SJSA1 (cell line): Measurements from ENCODE around the gene C9orf152. TPM values are rescaled to one million over a fixed set of nuclear protein-coding genes. Genes with fewer than 3 reads are reported as not detected.
"Not testable (repeated sequence)": the region's sequence is repeated elsewhere in the genome, so short reads cannot be mapped to it uniquely, and the experiment has no call there.

Experiments used
- DNase-seq, 2 experiments: peaks; one replicate each; pipeline ENCODE4 v3.0.0-alpha.2; 2015 to 2020; ENCODE audit warnings: low spot score in 2 of 2, low read depth in 1 of 2
- H3K27ac ChIP-seq: fragments of 250-450 bp; sonication (Bioruptor Pico); 2 replicates; pipeline ENCODE4 v1.5.1; 2020; ENCODE audit warnings: mild to moderate bottlenecking, moderate library complexity
- H3K27me3 ChIP-seq: fragments of 250-450 bp; sonication (Bioruptor Pico); replicated peaks from 2 replicates; pipeline ENCODE4 v1.5.1; 2020; ENCODE audit warnings: mild to moderate bottlenecking, moderate library complexity
- H3K36me3 ChIP-seq: fragments of 250-450 bp; sonication (Bioruptor Pico); 2 replicates; pipeline ENCODE4 v1.5.1; 2020; ENCODE audit warnings: mild to moderate bottlenecking
- H3K4me1 ChIP-seq: fragments of 250-450 bp; sonication (Bioruptor Pico); replicated peaks from 2 replicates; pipeline ENCODE4 v1.6.1; 2021; ENCODE audit warnings: mild to moderate bottlenecking
- H3K4me3 ChIP-seq: fragments of 250-450 bp; sonication (Bioruptor Pico); 2 replicates; pipeline ENCODE4 v1.5.1; 2020; ENCODE audit warnings: mild to moderate bottlenecking
- H3K9me3 ChIP-seq: fragments of 250-450 bp; sonication (Bioruptor Pico); replicated peaks from 2 replicates; pipeline ENCODE4 v1.5.1; 2020; ENCODE audit warnings: mild to moderate bottlenecking
- total RNA-seq: library from RNA; depleted of rRNA; stranded (reverse); fragments of >200 nt; shearing (Covaris generic); gene quantifications from 2 replicates; pipeline ENCODE4 v1.2.3, GENCODE V29; 2014

The C9orf152 gene
- total RNA-seq, 1 experiment from 2014 or later, result not detected

- Histone ChIP-seq H3K4me3 (no peak overlapping the region), H3K4me1 (peaks cover 2% of the 10 kb centered on the region), H3K36me3 (no peaks in the 10 kb centered on the region), H3K9me3 (peaks cover 3% of the 10 kb centered on the region; the same call in 1 of the 2 replicates), H3K27ac (no peak overlapping the region), H3K27me3 (no peaks in the 10 kb centered on the region)
- DNase-seq, result no peak
Measured at GRCh38 chr9:110199643-110200042, 8.3 kb downstream of the C9orf152 start.

GRCh38 chr9:110198357-110198756 lies 9.6 kb downstream of the C9orf152 start:
- H3K27me3 ChIP-seq, result no peaks in the 10 kb centered on the region
- no peak overlapping the region for H3K4me3 ChIP-seq
- H3K4me1 ChIP-seq, result peaks cover 15% of the 10 kb centered on the region
- H3K36me3 ChIP-seq, result no peaks in the 10 kb centered on the region
- peaks cover 4% of the 10 kb centered on the region; the same call in 1 of the 2 replicates for H3K9me3 ChIP-seq
- no peak overlapping the region for H3K27ac ChIP-seq
- no peak for DNase-seq

GRCh38 chr9:110197330-110198187 lies 10.4 kb downstream of the C9orf152 start:
- Histone ChIP-seq H3K4me3 (no peak overlapping the region), H3K27ac (no peak overlapping the region), H3K4me1 (peaks cover 21% of the 10 kb centered on the region), H3K36me3 (no peaks in the 10 kb centered on the region), H3K9me3 (peaks cover 4% of the 10 kb centered on the region; the same call in 1 of the 2 replicates), H3K27me3 (no peaks in the 10 kb centered on the region)
- no peak for DNase-seq

- not testable (repeated sequence) for H3K4me3 ChIP-seq, DNase-seq, H3K27ac ChIP-seq, H3K27me3 ChIP-seq, H3K36me3 ChIP-seq, H3K9me3 ChIP-seq
- peaks cover 21% of the 10 kb centered on the region for H3K4me1 ChIP-seq
Measured at GRCh38 chr9:110196084-110196499, 11.9 kb downstream of the C9orf152 start.

- no peak for DNase-seq
- H3K36me3 ChIP-seq, result no peaks in the 10 kb centered on the region
- no peak overlapping the region for H3K4me3 ChIP-seq
- H3K27me3 ChIP-seq, result no peaks in the 10 kb centered on the region
- H3K4me1 ChIP-seq, result peaks cover 21% of the 10 kb centered on the region
- no peak overlapping the region for H3K27ac ChIP-seq
- peaks cover 4% of the 10 kb centered on the region; the same call in 1 of the 2 replicates for H3K9me3 ChIP-seq
Measured at GRCh38 chr9:110192531-110193261, 15.3 kb downstream of the C9orf152 start.

GRCh38 chr9:110191615-110192014 lies 16.3 kb downstream of the C9orf152 start:
- peaks cover 21% of the 10 kb centered on the region for H3K4me1 ChIP-seq
- H3K27ac ChIP-seq, result no peak overlapping the region
- peaks cover 4% of the 10 kb centered on the region; the same call in 1 of the 2 replicates for H3K9me3 ChIP-seq
- no peaks in the 10 kb centered on the region for H3K36me3 ChIP-seq
- H3K4me3 ChIP-seq, result no peak overlapping the region
- no peaks in the 10 kb centered on the region for H3K27me3 ChIP-seq
- no peak for DNase-seq

GRCh38 chr9:110189559-110190320 lies 18.2 kb downstream of the C9orf152 start:
- H3K9me3 ChIP-seq, result peaks cover 3% of the 10 kb centered on the region; the same call in 1 of the 2 replicates
- no peaks in the 10 kb centered on the region for H3K36me3 ChIP-seq
- no peak for DNase-seq
- H3K4me3 ChIP-seq, result no peak overlapping the region
- peaks cover 20% of the 10 kb centered on the region for H3K4me1 ChIP-seq
- no peaks in the 10 kb centered on the region for H3K27me3 ChIP-seq
- H3K27ac ChIP-seq, result no peak overlapping the region

- no peak for DNase-seq
- no peaks in the 10 kb centered on the region for H3K27me3 ChIP-seq
- no peak overlapping the region for H3K4me3 ChIP-seq
- H3K36me3 ChIP-seq, result no peaks in the 10 kb centered on the region
- no peaks in the 10 kb centered on the region for H3K9me3 ChIP-seq
- H3K27ac ChIP-seq, result no peak overlapping the region
- H3K4me1 ChIP-seq, result peaks cover 13% of the 10 kb centered on the region
Measured at GRCh38 chr9:110188991-110189390, 19.0 kb downstream of the C9orf152 start.

- H3K27ac ChIP-seq, result no peak overlapping the region
- no peaks in the 10 kb centered on the region for H3K36me3 ChIP-seq
Measured at GRCh38 chr9:110188101-110188500, 19.9 kb downstream of the C9orf152 start.

GRCh38 chr9:110187126-110187525 lies 20.8 kb downstream of the C9orf152 start:
- H3K27me3 ChIP-seq, result peaks cover 6% of the 10 kb centered on the region; the same call in 1 of the 2 replicates
- H3K4me1 ChIP-seq, result no peaks in the 10 kb centered on the region
- no peak overlapping the region for H3K27ac ChIP-seq
- H3K9me3 ChIP-seq, result no peaks in the 10 kb centered on the region
- H3K36me3 ChIP-seq, result no peaks in the 10 kb centered on the region
- DNase-seq, result no peak
- H3K4me3 ChIP-seq, result no peak overlapping the region

More at GRCh38 chr9:110188101-110188500, 19.9 kb downstream of the C9orf152 start:
- no peaks in the 10 kb centered on the region for H3K9me3 ChIP-seq
- H3K4me1 ChIP-seq, result peaks cover 5% of the 10 kb centered on the region; the same call in 1 of the 2 replicates
- no peak overlapping the region for H3K4me3 ChIP-seq
- H3K27me3 ChIP-seq, result no peaks in the 10 kb centered on the region
- DNase-seq, result no peak

GRCh38 chr9:110186254-110186653 lies 21.7 kb downstream of the C9orf152 start:
- Histone ChIP-seq H3K9me3 (no peaks in the 10 kb centered on the region), H3K4me3 (no peak overlapping the region), H3K4me1 (no peaks in the 10 kb centered on the region), H3K27ac (no peak overlapping the region), H3K27me3 (peaks cover 6% of the 10 kb centered on the region; the same call in 1 of the 2 replicates), H3K36me3 (no peaks in the 10 kb centered on the region)
- no peak for DNase-seq

- Histone ChIP-seq H3K4me3 (no peak overlapping the region), H3K36me3 (no peaks in the 10 kb centered on the region), H3K27ac (no peak overlapping the region), H3K4me1 (no peaks in the 10 kb centered on the region), H3K27me3 (peaks cover 6% of the 10 kb centered on the region; the same call in 1 of the 2 replicates), H3K9me3 (no peaks in the 10 kb centered on the region)
- DNase-seq, result no peak
Measured at GRCh38 chr9:110185806-110186205, 22.2 kb downstream of the C9orf152 start.
